ENCODE results near the gene KRT84. TPM values are rescaled to one million over a fixed set of nuclear protein-coding genes. Genes with fewer than 3 reads are reported as not detected.
A peak's percentile ranks its signal among the peaks of the same experiment; 100 is the strongest.
"Not testable (repeated sequence)": the region's sequence is repeated elsewhere in the genome, so short reads cannot be mapped to it uniquely, and the experiment has no call there.

The KRT84 gene
- polyA plus RNA-seq, 3 donors from 2014 or later, result not detected

GRCh38 chr12:52417740-52418139, 32.3 kb upstream of the KRT84 start:
- Mint-ChIP-seq H3K27me3 (ENCODE audit: low read depth in 3 of 3) (peaks cover 4 to 10% (median 9%) of the 10 kb centered on the region in 3 donors), H3K27ac (no peak overlapping the region), H3K36me3 (no peaks in the 10 kb centered on the region), H3K4me1 (peaks cover 0 to 8% of the 10 kb centered on the region in 2 donors), H3K4me3 (no peak overlapping the region), H3K9me3 (no peaks in the 10 kb centered on the region)
- DNase-seq, result no peak

DNA sequence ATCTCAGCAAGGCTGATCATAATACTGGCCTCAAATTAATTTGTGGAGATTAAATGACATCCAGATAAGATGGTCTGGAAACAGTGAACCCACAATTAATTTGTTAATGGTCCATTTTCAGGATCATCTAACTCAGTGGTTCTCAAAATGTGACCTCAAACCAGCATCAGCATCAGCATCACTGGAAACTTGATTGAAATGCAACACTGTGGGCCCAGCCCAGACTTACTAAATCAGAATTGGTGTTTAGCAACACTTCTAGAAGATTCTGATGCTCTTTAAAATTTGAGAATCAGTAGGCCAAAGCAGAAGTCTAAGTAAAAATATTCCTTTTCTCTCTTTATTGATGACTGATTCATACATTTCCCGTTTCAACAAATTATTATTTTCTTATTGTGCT, 31.3 kb upstream of the KRT84 start:
- Mint-ChIP-seq H3K4me3 (no peak overlapping the region), H3K4me1 (peaks cover 0 to 8% of the 10 kb centered on the region in 2 donors), H3K9me3 (no peaks in the 10 kb centered on the region), H3K36me3 (no peaks in the 10 kb centered on the region), H3K27ac (no peak overlapping the region), H3K27me3 (ENCODE audit: low read depth in 3 of 3) (peaks cover 4 to 10% (median 9%) of the 10 kb centered on the region in 3 donors)
- no peak for DNase-seq

DNA sequence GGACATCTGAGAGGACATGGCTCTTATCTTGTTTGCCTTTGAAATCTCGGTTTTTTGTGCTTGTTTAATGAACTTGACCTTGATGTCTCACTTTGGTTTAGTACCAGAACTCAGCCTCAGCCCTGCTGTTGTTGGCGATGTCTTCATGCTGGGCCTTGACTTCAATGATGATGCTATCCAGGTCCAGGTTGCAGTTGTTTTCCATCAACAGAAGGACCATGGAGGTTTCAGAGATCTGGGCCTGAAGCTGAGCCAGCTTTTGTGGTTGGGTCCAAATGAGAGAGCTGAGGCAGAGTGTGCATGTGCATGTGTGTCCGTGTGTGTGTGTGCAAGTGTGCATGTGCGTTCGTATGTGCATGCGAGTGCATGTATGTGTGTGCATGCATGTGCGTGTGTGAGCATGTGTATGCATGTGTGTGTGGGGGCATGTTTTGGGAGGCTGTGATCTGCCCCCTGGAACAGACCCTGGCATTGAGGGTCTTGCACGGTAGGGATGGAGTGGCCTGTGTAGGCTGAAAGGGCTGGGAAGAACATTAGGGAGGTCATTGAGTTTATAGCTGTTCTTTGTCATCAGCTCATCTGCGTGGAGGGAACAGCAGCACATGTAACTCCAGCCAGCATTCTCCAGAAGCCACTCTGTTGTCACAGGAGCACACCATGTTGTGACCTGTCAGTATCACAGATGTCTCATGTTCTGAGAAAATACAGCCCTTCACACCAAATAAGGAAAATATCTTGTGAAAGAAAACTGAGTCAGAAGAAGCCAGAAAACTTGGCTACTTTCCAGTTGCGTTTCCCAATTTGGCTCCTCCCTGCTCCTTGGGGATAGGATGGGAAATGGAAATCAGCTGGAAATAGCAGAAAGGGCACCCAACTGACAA, 30.7 kb upstream of the KRT84 start:
- H3K4me3 Mint-ChIP-seq, result no peak overlapping the region
- H3K27ac Mint-ChIP-seq, result no peak overlapping the region
- no peaks in the 10 kb centered on the region for H3K9me3 Mint-ChIP-seq
- H3K4me1 Mint-ChIP-seq, result peaks cover 0 to 8% of the 10 kb centered on the region in 2 donors
- H3K36me3 Mint-ChIP-seq, result no peaks in the 10 kb centered on the region
- DNase-seq, result no peak
- H3K27me3 Mint-ChIP-seq (ENCODE audit: low read depth in 3 of 3), result peaks cover 4 to 9% (median 6%) of the 10 kb centered on the region in 3 donors

DNA sequence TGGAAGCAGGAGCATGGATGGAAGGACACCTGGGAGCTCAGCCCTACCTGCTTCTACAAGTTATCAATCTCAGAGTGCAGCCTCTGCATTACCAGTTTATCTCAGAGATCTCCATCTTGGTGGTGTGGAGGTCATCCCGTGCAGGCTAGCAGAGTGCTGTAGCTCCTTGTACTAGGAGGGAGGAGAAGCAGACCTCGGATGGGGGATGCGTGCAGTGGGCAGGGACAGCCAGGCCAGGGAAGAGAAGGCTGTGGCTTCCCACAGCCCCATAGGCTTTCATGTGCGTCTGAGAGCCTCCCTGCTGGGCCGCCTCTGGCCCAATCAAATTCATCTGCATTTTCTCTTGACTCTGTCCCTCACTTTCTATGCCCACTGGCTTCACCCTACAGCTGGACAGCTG, 29.5 kb upstream of the KRT84 start:
- peaks cover 0 to 5% of the 10 kb centered on the region in 2 donors for H3K4me1 Mint-ChIP-seq
- no peak for DNase-seq
- H3K36me3 Mint-ChIP-seq, result no peaks in the 10 kb centered on the region
- peak overlapping the region in 1 of 6 donors; percentile 54 for H3K27ac Mint-ChIP-seq
- H3K4me3 Mint-ChIP-seq, result no peak overlapping the region
- H3K9me3 Mint-ChIP-seq, result no peaks in the 10 kb centered on the region
- H3K27me3 Mint-ChIP-seq (ENCODE audit: low read depth in 3 of 3), result peaks cover 4 to 7% (median 6%) of the 10 kb centered on the region in 3 donors

DNA sequence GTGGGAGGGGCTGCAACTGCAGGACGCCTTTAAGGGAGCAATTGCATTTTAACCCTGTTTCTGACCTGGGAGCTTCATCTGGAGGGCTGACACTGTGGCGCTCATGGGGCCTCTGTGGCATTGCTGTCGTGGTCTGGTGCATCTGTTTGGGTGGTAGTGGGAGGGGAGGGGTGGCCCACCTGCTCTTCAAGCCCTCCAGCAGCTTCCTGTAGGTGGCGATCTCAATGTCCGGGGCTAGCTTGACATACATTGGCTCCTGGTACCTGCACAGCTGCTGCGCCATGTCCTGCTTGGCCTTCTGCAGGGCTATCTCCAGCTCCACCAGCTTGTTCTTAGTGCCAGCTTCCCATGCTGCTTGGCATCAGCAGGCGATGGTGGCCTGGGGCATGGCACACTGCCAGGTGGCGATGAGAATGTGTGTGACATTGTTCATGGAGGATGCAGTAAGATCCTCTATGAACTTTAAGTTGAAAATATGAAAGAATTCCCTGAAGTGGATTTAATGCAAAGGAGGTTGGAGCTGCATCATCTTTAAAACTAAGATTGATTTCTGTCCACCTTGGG, 28.4 kb upstream of the KRT84 start:
- H3K4me3 Mint-ChIP-seq, result no peak overlapping the region
- DNase-seq, result no peak
- no peaks in the 10 kb centered on the region for H3K4me1 Mint-ChIP-seq
- peaks cover 2 to 6% (median 5%) of the 10 kb centered on the region in 3 donors for H3K27me3 Mint-ChIP-seq (ENCODE audit: low read depth in 3 of 3)
- no peaks in the 10 kb centered on the region for H3K36me3 Mint-ChIP-seq
- no peaks in the 10 kb centered on the region for H3K9me3 Mint-ChIP-seq
- H3K27ac Mint-ChIP-seq, result no peak overlapping the region

DNA sequence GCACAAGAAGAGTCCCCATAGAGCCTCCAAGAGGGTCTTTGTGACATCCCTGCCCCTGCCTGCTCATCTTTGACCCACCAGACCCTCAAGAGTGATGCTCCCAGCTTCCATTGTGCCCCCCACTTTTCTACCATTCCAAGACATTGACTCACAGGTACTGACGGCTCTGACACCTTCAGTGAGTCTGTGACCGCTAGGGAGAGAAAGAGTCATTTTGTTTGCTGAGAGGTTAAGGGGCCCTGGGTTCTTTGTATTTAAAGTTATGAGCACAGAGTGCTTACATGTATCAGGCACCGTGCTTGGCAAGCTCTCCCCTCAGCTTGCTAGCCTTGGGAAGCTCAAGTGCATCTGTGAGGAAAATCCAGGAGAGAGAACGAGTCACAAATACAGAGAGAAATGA, 27.8 kb upstream of the KRT84 start:
- DNase-seq, result no peak
- Mint-ChIP-seq H3K27me3 (ENCODE audit: low read depth in 3 of 3) (peaks cover 2 to 10% (median 5%) of the 10 kb centered on the region in 3 donors), H3K36me3 (no peaks in the 10 kb centered on the region), H3K9me3 (no peaks in the 10 kb centered on the region), H3K27ac (no peak overlapping the region), H3K4me3 (no peak overlapping the region), H3K4me1 (no peaks in the 10 kb centered on the region)

DNA sequence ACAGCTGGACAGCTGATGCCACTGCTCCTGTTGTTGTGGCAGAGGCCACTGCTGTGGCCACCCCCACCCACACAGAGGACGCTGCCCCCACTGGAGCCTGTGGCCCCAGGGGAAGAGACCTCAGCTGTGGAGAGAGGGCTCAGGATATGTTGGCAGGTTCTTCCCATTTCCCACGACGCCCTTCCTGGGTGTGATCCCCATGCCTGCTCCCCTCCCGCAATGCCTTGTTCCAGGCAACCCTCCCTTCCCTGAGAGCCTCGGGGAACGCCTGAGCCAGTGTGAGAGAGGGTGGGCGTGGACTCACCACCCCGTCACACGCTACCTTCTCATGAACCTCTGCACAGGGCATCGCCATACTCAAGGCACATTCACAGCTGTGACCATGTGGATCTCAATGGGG, 26.4 kb upstream of the KRT84 start:
- Mint-ChIP-seq H3K27me3 (ENCODE audit: low read depth in 3 of 3) (peaks cover 2 to 11% (median 5%) of the 10 kb centered on the region in 3 donors), H3K4me3 (no peak overlapping the region), H3K9me3 (no peaks in the 10 kb centered on the region), H3K36me3 (no peaks in the 10 kb centered on the region), H3K27ac (no peak overlapping the region), H3K4me1 (no peaks in the 10 kb centered on the region)
- no peak for DNase-seq

DNA sequence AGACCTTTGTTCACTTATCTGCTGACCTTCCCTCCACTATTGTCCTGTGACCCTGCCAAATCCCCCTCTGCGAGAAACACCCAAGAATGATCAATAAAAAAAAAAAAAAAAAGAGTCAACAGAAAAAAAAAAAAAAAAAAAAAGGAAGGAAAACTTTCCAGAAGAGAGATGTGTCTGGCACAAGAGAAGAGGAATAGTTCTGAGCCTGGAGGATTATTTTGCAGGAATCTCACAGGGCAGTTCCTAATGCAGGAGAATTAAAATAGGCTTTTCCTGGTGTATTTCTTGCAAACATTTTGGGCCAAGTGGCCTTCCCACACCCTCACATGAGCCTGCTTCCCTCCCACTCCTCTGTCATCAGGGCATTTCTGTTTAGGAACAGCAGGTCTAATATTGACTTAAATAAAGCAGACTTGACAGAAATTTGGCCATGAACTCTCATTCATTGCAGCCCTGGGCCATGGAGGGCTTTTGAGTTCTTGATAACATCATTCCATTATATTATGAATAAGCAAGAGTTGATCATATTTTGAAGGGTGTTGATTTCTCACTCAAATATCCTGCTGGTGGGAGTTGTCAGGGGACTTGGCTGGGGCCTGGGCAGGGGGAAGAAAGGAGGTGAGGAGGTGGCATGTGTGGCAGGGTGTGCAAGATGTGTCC, 25.3 kb upstream of the KRT84 start:
- not testable (repeated sequence) for DNase-seq; H3K4me3 Mint-ChIP-seq; H3K27me3 Mint-ChIP-seq (ENCODE audit: low read depth in 3 of 3); H3K9me3 Mint-ChIP-seq; H3K4me1 Mint-ChIP-seq; H3K36me3 Mint-ChIP-seq
- peak overlapping the region in 1 of 6 donors; percentile 12 for H3K27ac Mint-ChIP-seq

- Mint-ChIP-seq H3K27me3 (ENCODE audit: low read depth in 3 of 3) (peaks cover 0 to 7% (median 6%) of the 10 kb centered on the region in 3 donors), H3K9me3 (no peaks in the 10 kb centered on the region), H3K27ac (peak overlapping the region in 1 of 6 donors; percentile 57), H3K4me1 (no peaks in the 10 kb centered on the region), H3K4me3 (no peak overlapping the region), H3K36me3 (no peaks in the 10 kb centered on the region)
- no peak for DNase-seq
These were observed 22.5 kb upstream of the KRT84 start for GRCh38 chr12:52407918-52408317.

GRCh38 chr12:52405922-52406385, 20.5 kb upstream of the KRT84 start, which contains the start of gene KRT82:
KRT82 (minus strand) TSS chr12:52406335; CDS start chr12:52406277, 58 bp downstream.
- Mint-ChIP-seq H3K9me3 (no peaks in the 10 kb centered on the region), H3K4me3 (no peak within 1 kb of the TSS), H3K36me3 (no peaks in the 10 kb centered on the region), H3K27me3 (ENCODE audit: low read depth in 3 of 3) (peaks cover 0 to 15% (median 1%) of the 10 kb centered on the region in 3 donors), H3K4me1 (no peaks in the 10 kb centered on the region), H3K27ac (no peak within 1 kb of the TSS)
- DNase-seq, result no peak

- H3K27me3 Mint-ChIP-seq (ENCODE audit: low read depth in 3 of 3), result peaks cover 0 to 15% (median 1%) of the 10 kb centered on the region in 3 donors
- no peak overlapping the region for H3K4me3 Mint-ChIP-seq
- no peaks in the 10 kb centered on the region for H3K36me3 Mint-ChIP-seq
- H3K27ac Mint-ChIP-seq, result no peak overlapping the region
- no peaks in the 10 kb centered on the region for H3K4me1 Mint-ChIP-seq
- no peak for DNase-seq
- no peaks in the 10 kb centered on the region for H3K9me3 Mint-ChIP-seq
These were observed 19.5 kb upstream of the KRT84 start for GRCh38 chr12:52404951-52405350.

GRCh38 chr12:52403561-52403960, 18.1 kb upstream of the KRT84 start:
- no peak for DNase-seq
- Mint-ChIP-seq H3K9me3 (no peaks in the 10 kb centered on the region), H3K4me3 (no peak overlapping the region), H3K27me3 (ENCODE audit: low read depth in 3 of 3) (peaks cover 0 to 14% (median 1%) of the 10 kb centered on the region in 3 donors), H3K4me1 (no peaks in the 10 kb centered on the region), H3K36me3 (peaks cover 0 to 4% (median 0%) of the 10 kb centered on the region in 3 donors), H3K27ac (no peak overlapping the region)

- no peaks in the 10 kb centered on the region for H3K4me1 Mint-ChIP-seq
- H3K4me3 Mint-ChIP-seq, result no peak overlapping the region
- no peak for DNase-seq
- no peaks in the 10 kb centered on the region for H3K9me3 Mint-ChIP-seq
- no peak overlapping the region for H3K27ac Mint-ChIP-seq
- peaks cover 0 to 4% (median 0%) of the 10 kb centered on the region in 3 donors for H3K36me3 Mint-ChIP-seq
- H3K27me3 Mint-ChIP-seq (ENCODE audit: low read depth in 3 of 3), result peaks cover 0 to 10% (median 1%) of the 10 kb centered on the region in 3 donors
These were observed 17.6 kb upstream of the KRT84 start for GRCh38 chr12:52402873-52403540.
